GM23338 (cell line): ENCODE results near the gene UMOD.

Experiments
- CREB1 ChIP-seq: fragments of 250-450 bp; sonication (Bioruptor Pico); IDR thresholded peaks from 2 replicates; pipeline ENCODE4 v1.5.0; 2020; ENCODE audit warnings: low read depth, mild to moderate bottlenecking, moderate library complexity
- ETS1 ChIP-seq: IDR thresholded peaks from 2 replicates; pipeline ENCODE4 v1.6.1; 2016; ENCODE audit warnings: antibody characterized with exemption
- EZH2 ChIP-seq: fragments of 200-600 bp; sonication (generic); IDR thresholded peaks from one replicate; pipeline ENCODE4 v1.8.0; 2017; ENCODE audit warnings: antibody characterized with exemption, mild to moderate bottlenecking, low read depth; ENCODE audit not compliant: unreplicated experiment
- EZH2phosphoT487 ChIP-seq: fragments of 200-600 bp; sonication (generic); IDR thresholded peaks from one replicate; pipeline ENCODE4 v1.8.1; 2018; ENCODE audit warnings: antibody characterized with exemption; ENCODE audit not compliant: unreplicated experiment
- JUNB ChIP-seq: IDR thresholded peaks from one replicate; pipeline ENCODE4 v1.6.1; 2016; ENCODE audit warnings: antibody characterized with exemption; ENCODE audit not compliant: unreplicated experiment
- NANOG ChIP-seq: IDR thresholded peaks from 2 replicates; pipeline ENCODE4 v1.6.1; 2016; ENCODE audit warnings: antibody characterized with exemption, borderline replicate concordance
- POLR2AphosphoS5 ChIP-seq: IDR thresholded peaks from 2 replicates; pipeline ENCODE4 v1.6.1; 2016; ENCODE audit warnings: antibody characterized with exemption, low read depth
- REST ChIP-seq: IDR thresholded peaks from one replicate; pipeline ENCODE4 v1.6.1; 2018; ENCODE audit warnings: antibody characterized with exemption; ENCODE audit not compliant: unreplicated experiment
- TF ChIP-seq, protein P1 (sequence below), 2 experiments: fragments of 200-600 bp in 1 of 2; sonication (generic) in 1 of 2; conservative IDR thresholded peaks; 2 replicates each; pipeline versions ENCODE4 v1.5.1 to v1.6.1; 2016 to 2017; ENCODE audit warnings: antibody characterized with exemption in 2 of 2, low read depth in 2 of 2, mild to moderate bottlenecking in 2 of 2, moderate library complexity in 1 of 2

DNA sequence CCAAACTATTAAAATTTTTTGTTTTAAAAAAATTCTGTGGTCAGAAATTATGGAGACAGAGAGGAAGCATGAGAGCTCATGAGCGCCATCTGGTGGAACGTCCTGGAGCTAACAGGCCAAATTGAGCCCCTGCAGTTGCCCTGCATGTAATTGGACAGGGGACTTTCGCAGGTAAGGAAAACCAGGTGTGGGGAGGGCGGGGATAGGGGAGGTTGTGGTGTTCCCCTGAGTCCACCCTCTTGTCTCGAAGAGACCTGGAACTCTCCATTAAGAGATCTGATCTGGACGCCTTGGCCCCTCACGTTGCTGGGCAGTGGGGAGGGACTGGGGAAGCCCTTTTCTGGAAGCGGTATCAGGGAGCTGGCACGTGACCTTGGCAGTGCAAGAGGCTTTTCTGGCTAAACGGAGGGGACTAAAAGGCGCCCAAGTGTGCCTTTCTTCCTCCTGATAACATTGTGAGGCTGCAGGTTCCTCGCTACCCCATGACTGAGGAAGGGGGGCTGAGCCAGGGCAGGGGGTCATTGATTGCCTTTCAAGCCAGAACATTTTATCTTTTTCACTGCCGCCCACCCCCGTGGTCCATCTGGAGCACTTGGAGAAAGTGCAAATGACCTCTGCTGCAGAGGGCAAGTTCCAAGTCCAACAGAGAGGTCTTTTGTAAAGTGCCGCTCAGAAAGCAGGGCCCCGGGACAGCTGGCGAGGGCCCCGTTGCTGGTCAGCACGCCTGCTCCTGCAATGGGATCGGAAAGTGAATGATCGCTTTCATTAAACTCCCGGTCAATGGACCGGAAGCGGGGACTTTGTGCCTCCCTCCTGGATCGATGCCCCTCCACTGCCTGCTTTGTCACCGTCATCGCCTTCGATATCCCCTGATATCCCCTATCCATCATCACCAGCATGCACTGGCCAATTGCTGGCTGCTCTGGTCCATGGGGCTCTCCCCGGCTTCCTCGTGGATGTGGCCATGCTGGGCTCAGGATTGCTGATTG, 33.6 kb upstream of the UMOD start:
- TF ChIP-seq EZH2 = no peak
- TF ChIP-seq, protein P1, sequence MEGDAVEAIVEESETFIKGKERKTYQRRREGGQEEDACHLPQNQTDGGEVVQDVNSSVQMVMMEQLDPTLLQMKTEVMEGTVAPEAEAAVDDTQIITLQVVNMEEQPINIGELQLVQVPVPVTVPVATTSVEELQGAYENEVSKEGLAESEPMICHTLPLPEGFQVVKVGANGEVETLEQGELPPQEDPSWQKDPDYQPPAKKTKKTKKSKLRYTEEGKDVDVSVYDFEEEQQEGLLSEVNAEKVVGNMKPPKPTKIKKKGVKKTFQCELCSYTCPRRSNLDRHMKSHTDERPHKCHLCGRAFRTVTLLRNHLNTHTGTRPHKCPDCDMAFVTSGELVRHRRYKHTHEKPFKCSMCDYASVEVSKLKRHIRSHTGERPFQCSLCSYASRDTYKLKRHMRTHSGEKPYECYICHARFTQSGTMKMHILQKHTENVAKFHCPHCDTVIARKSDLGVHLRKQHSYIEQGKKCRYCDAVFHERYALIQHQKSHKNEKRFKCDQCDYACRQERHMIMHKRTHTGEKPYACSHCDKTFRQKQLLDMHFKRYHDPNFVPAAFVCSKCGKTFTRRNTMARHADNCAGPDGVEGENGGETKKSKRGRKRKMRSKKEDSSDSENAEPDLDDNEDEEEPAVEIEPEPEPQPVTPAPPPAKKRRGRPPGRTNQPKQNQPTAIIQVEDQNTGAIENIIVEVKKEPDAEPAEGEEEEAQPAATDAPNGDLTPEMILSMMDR (conservative IDR thresholded peaks at IDR 0.05; ENCODE audit: low read depth in 2 of 2) = peak; percentile 80 to 89
- TF ChIP-seq EZH2phosphoT487 = no peak
- TF ChIP-seq POLR2AphosphoS5 = no peak
- no peak for TF ChIP-seq ETS1
- TF ChIP-seq JUNB = no peak
- TF ChIP-seq NANOG = no peak
- no peak for TF ChIP-seq CREB1 (CRISPR knock-in tag)
- TF ChIP-seq REST = no peak
